ENCODE results near the gene MROH7. TPM values are rescaled to one million over a fixed set of nuclear protein-coding genes. Genes with fewer than 3 reads are reported as not detected.

The MROH7 gene
- total and polyA plus RNA-seq, 2 of the 13 experiments (the other 11 are each of a cell fraction or from before 2014, with no cell fraction given), result 0.09 TPM

- in situ Hi-C loops (cut with HindIII; ENCODE audit: extremely low pct_ligation_motif_present, low pct_unique_long_range_greater_than_20kb), result no loop called here
- Histone ChIP-seq H3K36me3 (replicated peaks in 1 of 2; ENCODE audit: control insufficient read depth in 1 of 2, insufficient read depth in 2 of 2, low read length in 2 of 2) (peaks cover 30 to 50% of the 10 kb centered on the region in 2 experiments), H3K27me3 (ENCODE audit: control insufficient read depth in 1 of 2, insufficient read depth in 2 of 2, low read length in 2 of 2) (no peaks in the 10 kb centered on the region), H3K4me1 (ENCODE audit: insufficient read depth, low read length) (no peaks in the 10 kb centered on the region), H3K79me2 (ENCODE audit: insufficient read depth, low read length) (no peaks in the 10 kb centered on the region), H3K4me2 (ENCODE audit: low read depth, low read length) (no peak overlapping the region), H4K20me1 (ENCODE audit: insufficient read depth, low read length) (peaks cover 2% of the 10 kb centered on the region; the same call in 1 of the 2 replicates), H3K27ac (ENCODE audit: extremely low read length, insufficient read depth, low read length) (no peak overlapping the region), H3K9me3 (ENCODE audit: low read length) (no peaks in the 10 kb centered on the region), H3K4me3 (replicated peaks in 1 of 3; ENCODE audit: insufficient read depth in 1 of 3, low read depth in 2 of 3, low read length in 3 of 3) (no peak overlapping the region), H2AFZ (ENCODE audit: low read length) (no peak overlapping the region), H3K9ac (ENCODE audit: insufficient read depth, low read depth, low read length) (no peak overlapping the region)
- intact Hi-C loops (cut with micrococcal nuclease; ENCODE audit: unreplicated experiment), result no loop called here
- TF ChIP-seq ZNF317 (CRISPR knock-in tag; IDR thresholded peaks at IDR 0.05) (no peak), TEAD3 (CRISPR knock-in tag; optimal IDR thresholded peaks at IDR 0.05; ENCODE audit: borderline replicate concordance) (no peak), ZNF777 (CRISPR knock-in tag; IDR thresholded peaks at IDR 0.05) (no peak), RARG (CRISPR knock-in tag; IDR thresholded peaks at IDR 0.05; ENCODE audit: low read depth) (no peak), ZNF329 (CRISPR knock-in tag; IDR thresholded peaks at IDR 0.05; ENCODE audit: low read depth) (no peak), ZNF781 (CRISPR knock-in tag; IDR thresholded peaks at IDR 0.05; ENCODE audit: borderline replicate concordance, not compliant biosample characterization) (no peak), RXRB (CRISPR knock-in tag; IDR thresholded peaks at IDR 0.05; ENCODE audit: borderline replicate concordance) (no peak), ZNF44 (CRISPR knock-in tag; IDR thresholded peaks at IDR 0.05) (no peak), ZNF296 (CRISPR knock-in tag; conservative IDR thresholded peaks at IDR 0.05) (no peak), NFRKB (IDR thresholded peaks at IDR 0.05) (no peak)
- ChIA-PET CTCF (ENCODE audit: low intra/inter-chr PET ratio, low total read pairs) (no interaction called here), POLR2A (no interaction called here)
- BruUV-seq (replicated peaks), result TSS peak; percentile 33
- DNase-seq (ENCODE audit: low spot score) (no peak), ATAC-seq (no peak), FAIRE-seq (no peak)
- WGBS (ENCODE audit: low lambda C conversion rate), result 93% methylated on average over 4 of the region's 4 CpGs
These were observed 100.7 kb downstream of the MROH7 start for GRCh38 chr1:54742282-54742681.

All from HepG2 (cell line).